Measurements from ENCODE around the gene CEMIP.

Gene CEMIP

GRCh38 chr15:80822676-80823075 is 43.5 kb downstream of the CEMIP start:
- no peak for DNase-seq (ENCODE audit: low read depth)

- DNase-seq (ENCODE audit: low read depth): no peak
Observed at GRCh38 chr15:80823120-80823519, 44.0 kb downstream of the CEMIP start.

- no peak for DNase-seq (ENCODE audit: low read depth)
Observed at GRCh38 chr15:80823995-80824394, 44.8 kb downstream of the CEMIP start.

- DNase-seq (ENCODE audit: low read depth): no peak
Observed at GRCh38 chr15:80825361-80826030, 46.3 kb downstream of the CEMIP start.

GRCh38 chr15:80828796-80829195 is 49.6 kb downstream of the CEMIP start:
- DNase-seq (ENCODE audit: low read depth): no peak

- DNase-seq (ENCODE audit: low read depth): no peak
Observed at GRCh38 chr15:80830677-80831076, 51.5 kb downstream of the CEMIP start.

GRCh38 chr15:80831192-80831591 is 52.0 kb downstream of the CEMIP start:
- DNase-seq (ENCODE audit: low read depth): no peak

GRCh38 chr15:80831606-80832224 is 52.5 kb downstream of the CEMIP start:
- no peak for DNase-seq (ENCODE audit: low read depth)

- no peak for DNase-seq (ENCODE audit: low read depth)
Observed at GRCh38 chr15:80832686-80833085, 53.5 kb downstream of the CEMIP start.

GRCh38 chr15:80834402-80834801 is 55.2 kb downstream of the CEMIP start:
- DNase-seq (ENCODE audit: low read depth): no peak

- DNase-seq (ENCODE audit: low read depth): no peak
Observed at GRCh38 chr15:80834906-80835305, 55.7 kb downstream of the CEMIP start.

- DNase-seq (ENCODE audit: low read depth): no peak
Observed at GRCh38 chr15:80835336-80835735, 56.2 kb downstream of the CEMIP start.

- DNase-seq (ENCODE audit: low read depth): no peak
Observed at GRCh38 chr15:80836223-80836622, 57.1 kb downstream of the CEMIP start.

- no peak for DNase-seq (ENCODE audit: low read depth)
Observed at GRCh38 chr15:80837006-80837405, 57.8 kb downstream of the CEMIP start.

- DNase-seq (ENCODE audit: low read depth): no peak
Observed at GRCh38 chr15:80838012-80838411, 58.8 kb downstream of the CEMIP start.

GRCh38 chr15:80838666-80839065 is 59.5 kb downstream of the CEMIP start:
- no peak for DNase-seq (ENCODE audit: low read depth)

- no peak for DNase-seq (ENCODE audit: low read depth)
Observed at GRCh38 chr15:80839764-80840130, 60.6 kb downstream of the CEMIP start.

- no peak for DNase-seq (ENCODE audit: low read depth)
Observed at GRCh38 chr15:80840182-80841130, 61.3 kb downstream of the CEMIP start.

GRCh38 chr15:80841541-80841940 is 62.4 kb downstream of the CEMIP start:
- no peak for DNase-seq (ENCODE audit: low read depth)

GRCh38 chr15:80844011-80844732 is 65.0 kb downstream of the CEMIP start:
- no peak for DNase-seq (ENCODE audit: low read depth)

GRCh38 chr15:80846031-80846815 is 67.1 kb downstream of the CEMIP start:
- no peak for DNase-seq (ENCODE audit: low read depth)
